SK-N-SH (cell line): ENCODE data around the gene FRY. TPM values are rescaled to one million over a fixed set of nuclear protein-coding genes. Genes with fewer than 3 reads are reported as not detected.

ENCODE experiments used
- CTCF ChIA-PET: fragments of 300-600, 350-600 bp; formaldehyde crosslinking; extraction: SDS; loops from one replicate; lab custom pipeline; 2021; lab: Yijun Ruan, JAX
- POLR2A ChIA-PET: fragments of 350-600 bp; sonication (Branson Sonifier 250); formaldehyde crosslinking; extraction: SDS; loops from one replicate; lab custom pipeline; 2020; ENCODE audit warnings: antibody characterized with exemption, inconsistent platforms; lab: Yijun Ruan, JAX
- DNase-seq: peaks from one replicate; pipeline ENCODE4 v3.0.0; 2012
- H2AFZ ChIP-seq: fragments of 200-600 bp; sonication (generic); 2 replicates; pipeline ENCODE4 v1.8.1; 2016; ENCODE audit warnings: antibody characterized with exemption, mild to moderate bottlenecking, low read depth
- H3F3A ChIP-seq: fragments of 200-600 bp; sonication (generic); replicated peaks from 2 replicates; pipeline ENCODE3; 2016; ENCODE audit warnings: antibody characterized with exemption, mild to moderate bottlenecking; ENCODE audit not compliant: insufficient read depth
- H3K27ac ChIP-seq, 2 experiments: fragments of 200-500 bp in 1 of 2; fragments of 200-600 bp in 1 of 2; sonication (Bioruptor generic) in 1 of 2; sonication (generic), shearing (Covaris generic) in 1 of 2; 2 replicates each; pipeline versions ENCODE4 v1.5.1 to v1.6.1; 2014 to 2016; ENCODE audit warnings: low read depth in 2 of 2, inconsistent platforms in 1 of 2, low read length in 1 of 2, mild to moderate bottlenecking in 1 of 2, mixed read lengths in 1 of 2
- H3K27me3 ChIP-seq: fragments of 200-600 bp; sonication (generic), shearing (Covaris generic); 2 replicates; pipeline ENCODE4 v1.6.1; 2016; ENCODE audit warnings: mixed run types; ENCODE audit not compliant: insufficient read depth
- H3K36me3 ChIP-seq, 2 experiments: fragments of 200-500 bp in 1 of 2; fragments of 200-600 bp in 1 of 2; sonication (Bioruptor generic) in 1 of 2; sonication (generic) in 1 of 2; replicated peaks in 1 of 2; 2 replicates each; pipeline versions ENCODE3 to v1.5.1; 2014 to 2016; ENCODE audit warnings: low read length in 1 of 2, mild to moderate bottlenecking in 1 of 2; ENCODE audit not compliant: insufficient read depth in 2 of 2, control insufficient read depth in 1 of 2
- H3K4me1 ChIP-seq, 2 experiments: fragments of 200-500 bp in 1 of 2; fragments of 200-600 bp in 1 of 2; sonication (Bioruptor generic) in 1 of 2; sonication (generic), shearing (Covaris generic) in 1 of 2; 2 replicates each; pipeline versions ENCODE4 v1.5.1 to v1.6.1; 2014 to 2016; ENCODE audit warnings: low read depth in 1 of 2, low read length in 1 of 2, mixed run types in 1 of 2; ENCODE audit not compliant: insufficient read depth in 2 of 2, control insufficient read depth in 1 of 2
- H3K4me2 ChIP-seq: fragments of 200-600 bp; sonication (generic), shearing (Covaris generic); 2 replicates; pipeline ENCODE4 v1.6.1; 2017; ENCODE audit warnings: mixed run types
- H3K4me3 ChIP-seq, 2 experiments: fragments of 200-500 bp in 1 of 2; fragments of 200-600 bp in 1 of 2; sonication (Bioruptor generic) in 1 of 2; sonication (generic), shearing (Covaris generic) in 1 of 2; 2 replicates each; pipeline versions ENCODE4 v1.5.1 to v1.8.1; 2014 to 2016; ENCODE audit warnings: low read depth in 2 of 2, inconsistent platforms in 1 of 2, low read length in 1 of 2, mild to moderate bottlenecking in 1 of 2, mixed read lengths in 1 of 2, moderate library complexity in 1 of 2
- H3K79me2 ChIP-seq: fragments of 200-600 bp; sonication (generic); 2 replicates; pipeline ENCODE4 v1.8.1; 2017; ENCODE audit warnings: mild to moderate bottlenecking; ENCODE audit not compliant: insufficient read depth
- H3K9ac ChIP-seq: fragments of 200-600 bp; sonication (generic); 2 replicates; pipeline ENCODE4 v1.6.1; 2017; ENCODE audit warnings: mixed run types
- H3K9me2 ChIP-seq: fragments of 200-600 bp; sonication (generic); 2 replicates; pipeline ENCODE4 v1.6.1; 2017; ENCODE audit warnings: mixed run types
- H3K9me3 ChIP-seq: fragments of 200-600 bp; sonication (generic); 2 replicates; pipeline ENCODE4 v1.6.1; 2017; ENCODE audit warnings: mixed run types, mild to moderate bottlenecking, moderate library complexity
- H4K20me1 ChIP-seq: fragments of 200-600 bp; sonication (generic); 2 replicates; pipeline ENCODE4 v1.6.1; 2017; ENCODE audit warnings: mild to moderate bottlenecking, mixed run types; ENCODE audit not compliant: insufficient read depth
- EP300 ChIP-seq, 2 experiments: IDR thresholded peaks; 2 replicates each; pipeline versions ENCODE4 v1.4.0 to v1.6.1; 2012; ENCODE audit warnings: borderline replicate concordance in 1 of 2, low read depth in 1 of 2, low read length in 1 of 2
- EZH2phosphoT487 ChIP-seq: fragments of 200-600 bp; sonication (generic); IDR thresholded peaks from 2 replicates; pipeline ENCODE4 v1.6.1; 2017; ENCODE audit warnings: low read depth, mixed run types, mild to moderate bottlenecking, antibody characterized with exemption, moderate library complexity, borderline replicate concordance
- JUND ChIP-seq: IDR thresholded peaks from 2 replicates; pipeline ENCODE4 v1.4.0; 2012
- MEF2A ChIP-seq: IDR thresholded peaks from 2 replicates; pipeline ENCODE4 v1.4.0; 2012; ENCODE audit warnings: low read depth, borderline replicate concordance
- MXI1 ChIP-seq: IDR thresholded peaks from 2 replicates; pipeline ENCODE4 v1.6.1; 2012; ENCODE audit warnings: mild to moderate bottlenecking, low read depth, low read length, improper control_type of control experiment
- NFIC ChIP-seq: IDR thresholded peaks from 2 replicates; pipeline ENCODE4 v1.4.0; 2012; ENCODE audit warnings: borderline replicate concordance
- NRF1 ChIP-seq: IDR thresholded peaks from 2 replicates; pipeline ENCODE4 v1.6.1; 2012; ENCODE audit warnings: low read depth, mild to moderate bottlenecking, low read length
- RCOR1 ChIP-seq: fragments of 150-350 bp; IDR thresholded peaks from 2 replicates; pipeline ENCODE4 v1.6.1; 2017; ENCODE audit warnings: antibody characterized with exemption, low read length
- RFX5 ChIP-seq: IDR thresholded peaks from 2 replicates; pipeline ENCODE4 v1.6.1; 2012; ENCODE audit warnings: mild to moderate bottlenecking, improper control_type of control experiment, low read length
- TAF1 ChIP-seq: IDR thresholded peaks from 2 replicates; pipeline ENCODE4 v1.6.1; 2012; ENCODE audit warnings: low read depth, mild to moderate bottlenecking, low read length, moderate library complexity, borderline replicate concordance
- YY1 ChIP-seq: IDR thresholded peaks from 2 replicates; pipeline ENCODE4 v1.4.0; 2012; ENCODE audit warnings: low read depth, mild to moderate bottlenecking
- WGBS: methylation state at CpG from one replicate; pipeline ENCODE4 v1.1.6; 2017; ENCODE audit warnings: low lambda C conversion rate; 5-methylcytosine and 5-hydroxymethylcytosine counted together
- polyA plus RNA-seq, 3 experiments: library from polyadenylated mRNA; depleted of rRNA; stranded (reverse); fragments of >200 nt; gene quantifications; 2 replicates each; pipeline ENCODE4 v1.2.3, GENCODE V29; 2012
- TF ChIP-seq, protein P1 (sequence below): IDR thresholded peaks from 2 replicates; pipeline ENCODE4 v1.4.0; 2012; ENCODE audit warnings: low read depth, borderline replicate concordance
- TF ChIP-seq, protein P2 (sequence below): IDR thresholded peaks from 2 replicates; pipeline ENCODE4; 2012
- TF ChIP-seq, protein P3 (sequence below): IDR thresholded peaks from 2 replicates; pipeline ENCODE4 v1.4.0; 2012; ENCODE audit warnings: low read depth
- TF ChIP-seq, protein P4 (sequence below): IDR thresholded peaks from 2 replicates; pipeline ENCODE4 v1.6.1; 2012; ENCODE audit warnings: mild to moderate bottlenecking, low read depth, low read length, moderate library complexity
- TF ChIP-seq, protein P5 (sequence below): fragments of 200-600 bp; sonication (generic); IDR thresholded peaks from 2 replicates; pipeline ENCODE4 v1.6.1; 2017; ENCODE audit warnings: antibody characterized with exemption, mild to moderate bottlenecking, moderate library complexity

The FRY gene
- polyA plus RNA-seq, 1 of the 3 experiments (the other 2 are of a cell fraction): 1.4 TPM

DNA sequence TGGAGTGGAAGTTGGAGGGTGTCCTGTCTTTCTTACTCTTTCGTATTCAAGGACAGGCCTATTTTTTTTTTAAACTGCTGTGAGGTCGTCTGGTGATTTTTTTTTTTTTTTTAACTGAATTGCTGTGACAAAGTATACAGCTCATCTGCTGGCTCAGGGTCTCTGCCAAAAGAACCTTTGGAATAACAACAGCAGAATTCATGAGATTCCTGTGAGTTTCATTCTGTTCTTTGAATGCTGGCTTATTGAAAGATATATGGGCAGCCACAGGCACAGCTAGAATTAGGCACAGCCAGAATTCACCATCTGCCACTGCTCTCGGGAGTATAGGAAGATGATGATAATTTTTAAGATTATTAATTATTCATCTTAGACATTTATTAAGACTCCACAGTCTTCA lies 21.4 kb upstream of the FRY start:
- H2AFZ ChIP-seq: no peak overlapping the region
- H3K9me2 ChIP-seq: no peaks in the 10 kb centered on the region
- H3K4me3 ChIP-seq: no peak overlapping the region
- no peaks in the 10 kb centered on the region for H3K36me3 ChIP-seq
- CTCF ChIA-PET: interaction anchor here (1.3 to 2.3 kb wide), 3 partner anchors 10 to 299 kb away, joined by 4 to 11 read pairs (median 9); no protein-coding TSS in a partner anchor
- POLR2A ChIA-PET: no interaction called here
- 32% methylated on average over 3 of the region's 3 CpGs for WGBS
- H3K9ac ChIP-seq: no peak overlapping the region
- no peaks in the 10 kb centered on the region for H4K20me1 ChIP-seq
- H3K79me2 ChIP-seq: no peaks in the 10 kb centered on the region
- H3F3A ChIP-seq: no peaks in the 10 kb centered on the region
- no peak for DNase-seq
- no peak overlapping the region for H3K27ac ChIP-seq
- H3K4me1 ChIP-seq: no peaks in the 10 kb centered on the region; a peak in 2 of 4 replicates
- no peak overlapping the region for H3K4me2 ChIP-seq
- no peaks in the 10 kb centered on the region for H3K9me3 ChIP-seq
- TF ChIP-seq, protein P1, sequence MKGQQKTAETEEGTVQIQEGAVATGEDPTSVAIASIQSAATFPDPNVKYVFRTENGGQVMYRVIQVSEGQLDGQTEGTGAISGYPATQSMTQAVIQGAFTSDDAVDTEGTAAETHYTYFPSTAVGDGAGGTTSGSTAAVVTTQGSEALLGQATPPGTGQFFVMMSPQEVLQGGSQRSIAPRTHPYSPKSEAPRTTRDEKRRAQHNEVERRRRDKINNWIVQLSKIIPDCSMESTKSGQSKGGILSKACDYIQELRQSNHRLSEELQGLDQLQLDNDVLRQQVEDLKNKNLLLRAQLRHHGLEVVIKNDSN: no peak
- TF ChIP-seq MXI1 (no peak), EZH2phosphoT487 (no peak), NFIC (no peak), NRF1 (no peak), TAF1 (no peak), RCOR1 (no peak), JUND (no peak), YY1 (no peak), RFX5 (no peak), MEF2A (no peak), EP300 (IDR thresholded peaks at IDR 0.05; ENCODE audit: borderline replicate concordance in 1 of 2, low read depth in 1 of 2, low read length in 1 of 2) (no peak)
- TF ChIP-seq, protein P2, sequence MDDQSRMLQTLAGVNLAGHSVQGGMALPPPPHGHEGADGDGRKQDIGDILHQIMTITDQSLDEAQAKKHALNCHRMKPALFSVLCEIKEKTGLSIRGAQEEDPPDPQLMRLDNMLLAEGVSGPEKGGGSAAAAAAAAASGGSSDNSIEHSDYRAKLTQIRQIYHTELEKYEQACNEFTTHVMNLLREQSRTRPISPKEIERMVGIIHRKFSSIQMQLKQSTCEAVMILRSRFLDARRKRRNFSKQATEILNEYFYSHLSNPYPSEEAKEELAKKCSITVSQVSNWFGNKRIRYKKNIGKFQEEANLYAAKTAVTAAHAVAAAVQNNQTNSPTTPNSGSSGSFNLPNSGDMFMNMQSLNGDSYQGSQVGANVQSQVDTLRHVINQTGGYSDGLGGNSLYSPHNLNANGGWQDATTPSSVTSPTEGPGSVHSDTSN: no peak
- TF ChIP-seq, protein P3, sequence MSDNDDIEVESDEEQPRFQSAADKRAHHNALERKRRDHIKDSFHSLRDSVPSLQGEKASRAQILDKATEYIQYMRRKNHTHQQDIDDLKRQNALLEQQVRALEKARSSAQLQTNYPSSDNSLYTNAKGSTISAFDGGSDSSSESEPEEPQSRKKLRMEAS: no peak
- TF ChIP-seq, protein P4, sequence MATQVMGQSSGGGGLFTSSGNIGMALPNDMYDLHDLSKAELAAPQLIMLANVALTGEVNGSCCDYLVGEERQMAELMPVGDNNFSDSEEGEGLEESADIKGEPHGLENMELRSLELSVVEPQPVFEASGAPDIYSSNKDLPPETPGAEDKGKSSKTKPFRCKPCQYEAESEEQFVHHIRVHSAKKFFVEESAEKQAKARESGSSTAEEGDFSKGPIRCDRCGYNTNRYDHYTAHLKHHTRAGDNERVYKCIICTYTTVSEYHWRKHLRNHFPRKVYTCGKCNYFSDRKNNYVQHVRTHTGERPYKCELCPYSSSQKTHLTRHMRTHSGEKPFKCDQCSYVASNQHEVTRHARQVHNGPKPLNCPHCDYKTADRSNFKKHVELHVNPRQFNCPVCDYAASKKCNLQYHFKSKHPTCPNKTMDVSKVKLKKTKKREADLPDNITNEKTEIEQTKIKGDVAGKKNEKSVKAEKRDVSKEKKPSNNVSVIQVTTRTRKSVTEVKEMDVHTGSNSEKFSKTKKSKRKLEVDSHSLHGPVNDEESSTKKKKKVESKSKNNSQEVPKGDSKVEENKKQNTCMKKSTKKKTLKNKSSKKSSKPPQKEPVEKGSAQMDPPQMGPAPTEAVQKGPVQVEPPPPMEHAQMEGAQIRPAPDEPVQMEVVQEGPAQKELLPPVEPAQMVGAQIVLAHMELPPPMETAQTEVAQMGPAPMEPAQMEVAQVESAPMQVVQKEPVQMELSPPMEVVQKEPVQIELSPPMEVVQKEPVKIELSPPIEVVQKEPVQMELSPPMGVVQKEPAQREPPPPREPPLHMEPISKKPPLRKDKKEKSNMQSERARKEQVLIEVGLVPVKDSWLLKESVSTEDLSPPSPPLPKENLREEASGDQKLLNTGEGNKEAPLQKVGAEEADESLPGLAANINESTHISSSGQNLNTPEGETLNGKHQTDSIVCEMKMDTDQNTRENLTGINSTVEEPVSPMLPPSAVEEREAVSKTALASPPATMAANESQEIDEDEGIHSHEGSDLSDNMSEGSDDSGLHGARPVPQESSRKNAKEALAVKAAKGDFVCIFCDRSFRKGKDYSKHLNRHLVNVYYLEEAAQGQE: no peak
- TF ChIP-seq, protein P5, sequence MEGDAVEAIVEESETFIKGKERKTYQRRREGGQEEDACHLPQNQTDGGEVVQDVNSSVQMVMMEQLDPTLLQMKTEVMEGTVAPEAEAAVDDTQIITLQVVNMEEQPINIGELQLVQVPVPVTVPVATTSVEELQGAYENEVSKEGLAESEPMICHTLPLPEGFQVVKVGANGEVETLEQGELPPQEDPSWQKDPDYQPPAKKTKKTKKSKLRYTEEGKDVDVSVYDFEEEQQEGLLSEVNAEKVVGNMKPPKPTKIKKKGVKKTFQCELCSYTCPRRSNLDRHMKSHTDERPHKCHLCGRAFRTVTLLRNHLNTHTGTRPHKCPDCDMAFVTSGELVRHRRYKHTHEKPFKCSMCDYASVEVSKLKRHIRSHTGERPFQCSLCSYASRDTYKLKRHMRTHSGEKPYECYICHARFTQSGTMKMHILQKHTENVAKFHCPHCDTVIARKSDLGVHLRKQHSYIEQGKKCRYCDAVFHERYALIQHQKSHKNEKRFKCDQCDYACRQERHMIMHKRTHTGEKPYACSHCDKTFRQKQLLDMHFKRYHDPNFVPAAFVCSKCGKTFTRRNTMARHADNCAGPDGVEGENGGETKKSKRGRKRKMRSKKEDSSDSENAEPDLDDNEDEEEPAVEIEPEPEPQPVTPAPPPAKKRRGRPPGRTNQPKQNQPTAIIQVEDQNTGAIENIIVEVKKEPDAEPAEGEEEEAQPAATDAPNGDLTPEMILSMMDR: no peak
- TF ChIP-seq, all 33 proteins: peak for 0
- no peaks in the 10 kb centered on the region for H3K27me3 ChIP-seq
